Muscle layer of colon (tissue), 2 donors: ENCODE measurements around the gene NASP.

Experiments used
- H3K27ac ChIP-seq: one replicate; pipeline ENCODE4 v1.7.0; 2013; ENCODE audit warnings: low read depth, mild to moderate bottlenecking, low read length, moderate library complexity
- H3K27me3 ChIP-seq, 2 donors: one replicate each; pipeline ENCODE4 v1.7.0; 2013; ENCODE audit warnings: low read length in 2 of 2, mild to moderate bottlenecking in 2 of 2; ENCODE audit not compliant: insufficient read depth in 2 of 2, control insufficient read depth in 1 of 2
- H3K36me3 ChIP-seq: one replicate; pipeline ENCODE4 v1.7.0; 2013; ENCODE audit warnings: mild to moderate bottlenecking, low read length; ENCODE audit not compliant: insufficient read depth
- H3K4me1 ChIP-seq: one replicate; pipeline ENCODE4 v1.7.0; 2013; ENCODE audit warnings: mild to moderate bottlenecking, low read length; ENCODE audit not compliant: insufficient read depth
- H3K4me3 ChIP-seq, 2 donors: one replicate each; pipeline ENCODE4 v1.7.0; 2013; ENCODE audit warnings: low read length in 2 of 2, low read depth in 1 of 2, mild to moderate bottlenecking in 1 of 2, moderate library complexity in 1 of 2
- H3K9ac ChIP-seq: one replicate; pipeline ENCODE4 v1.7.0; 2013; ENCODE audit warnings: low read length
- H3K9me3 ChIP-seq: one replicate; pipeline ENCODE4 v1.7.0; 2013; ENCODE audit warnings: mild to moderate bottlenecking, low read length
- donor health status: abdominal sarcoma.
- donor health status: Adenocarcinoma of cecum.

The NASP gene

DNA sequence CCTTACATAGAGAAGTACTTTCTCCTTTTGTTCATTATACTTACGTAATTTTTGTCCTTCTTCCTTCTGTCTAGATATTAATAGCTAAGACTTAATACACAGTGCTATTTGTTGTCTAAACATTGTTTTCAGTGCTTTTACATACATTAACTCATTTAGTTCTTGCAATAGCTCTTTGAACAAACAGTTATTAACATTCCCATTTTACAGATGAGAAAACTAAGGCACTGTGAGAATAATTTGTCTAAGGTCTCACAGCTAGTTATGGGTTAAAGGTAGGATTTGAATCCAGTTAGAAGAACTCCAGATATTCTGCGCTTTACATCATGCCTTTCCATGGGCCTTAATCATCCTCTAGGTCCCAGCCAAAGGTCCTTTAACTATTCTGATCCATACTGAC, 20.4 kb downstream of the NASP start:
- H3K27me3 ChIP-seq: no peaks in the 10 kb centered on the region
- no peaks in the 10 kb centered on the region for H3K4me1 ChIP-seq
- H3K36me3 ChIP-seq: peaks cover 30% of the 10 kb centered on the region
- no peak overlapping the region for H3K4me3 ChIP-seq
- no peak overlapping the region for H3K9ac ChIP-seq
- H3K27ac ChIP-seq: no peak overlapping the region
- H3K9me3 ChIP-seq: no peaks in the 10 kb centered on the region

DNA sequence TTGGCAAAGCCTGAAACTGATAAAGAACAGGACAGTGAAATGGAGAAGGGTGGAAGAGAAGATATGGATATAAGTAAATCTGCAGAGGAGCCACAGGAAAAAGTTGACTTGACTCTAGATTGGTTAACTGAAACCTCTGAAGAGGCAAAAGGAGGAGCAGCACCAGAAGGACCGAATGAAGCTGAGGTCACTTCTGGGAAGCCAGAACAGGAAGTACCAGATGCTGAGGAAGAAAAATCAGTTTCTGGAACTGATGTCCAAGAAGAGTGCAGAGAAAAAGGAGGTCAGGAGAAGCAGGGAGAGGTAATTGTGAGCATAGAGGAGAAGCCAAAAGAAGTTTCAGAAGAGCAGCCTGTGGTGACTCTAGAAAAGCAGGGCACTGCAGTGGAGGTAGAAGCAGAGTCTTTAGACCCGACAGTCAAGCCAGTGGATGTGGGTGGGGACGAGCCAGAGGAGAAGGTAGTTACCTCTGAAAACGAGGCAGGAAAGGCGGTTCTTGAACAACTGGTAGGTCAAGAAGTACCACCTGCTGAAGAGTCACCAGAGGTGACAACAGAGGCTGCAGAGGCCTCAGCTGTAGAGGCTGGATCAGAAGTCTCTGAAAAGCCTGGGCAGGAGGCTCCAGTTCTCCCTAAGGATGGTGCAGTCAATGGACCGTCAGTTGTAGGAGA, 23.7 kb downstream of the NASP start:
- H3K9ac ChIP-seq: no peak overlapping the region
- no peaks in the 10 kb centered on the region for H3K27me3 ChIP-seq
- H3K36me3 ChIP-seq: peaks cover 35% of the 10 kb centered on the region
- H3K4me1 ChIP-seq: no peaks in the 10 kb centered on the region
- no peaks in the 10 kb centered on the region for H3K9me3 ChIP-seq
- H3K27ac ChIP-seq: no peak overlapping the region
- no peak overlapping the region for H3K4me3 ChIP-seq

DNA sequence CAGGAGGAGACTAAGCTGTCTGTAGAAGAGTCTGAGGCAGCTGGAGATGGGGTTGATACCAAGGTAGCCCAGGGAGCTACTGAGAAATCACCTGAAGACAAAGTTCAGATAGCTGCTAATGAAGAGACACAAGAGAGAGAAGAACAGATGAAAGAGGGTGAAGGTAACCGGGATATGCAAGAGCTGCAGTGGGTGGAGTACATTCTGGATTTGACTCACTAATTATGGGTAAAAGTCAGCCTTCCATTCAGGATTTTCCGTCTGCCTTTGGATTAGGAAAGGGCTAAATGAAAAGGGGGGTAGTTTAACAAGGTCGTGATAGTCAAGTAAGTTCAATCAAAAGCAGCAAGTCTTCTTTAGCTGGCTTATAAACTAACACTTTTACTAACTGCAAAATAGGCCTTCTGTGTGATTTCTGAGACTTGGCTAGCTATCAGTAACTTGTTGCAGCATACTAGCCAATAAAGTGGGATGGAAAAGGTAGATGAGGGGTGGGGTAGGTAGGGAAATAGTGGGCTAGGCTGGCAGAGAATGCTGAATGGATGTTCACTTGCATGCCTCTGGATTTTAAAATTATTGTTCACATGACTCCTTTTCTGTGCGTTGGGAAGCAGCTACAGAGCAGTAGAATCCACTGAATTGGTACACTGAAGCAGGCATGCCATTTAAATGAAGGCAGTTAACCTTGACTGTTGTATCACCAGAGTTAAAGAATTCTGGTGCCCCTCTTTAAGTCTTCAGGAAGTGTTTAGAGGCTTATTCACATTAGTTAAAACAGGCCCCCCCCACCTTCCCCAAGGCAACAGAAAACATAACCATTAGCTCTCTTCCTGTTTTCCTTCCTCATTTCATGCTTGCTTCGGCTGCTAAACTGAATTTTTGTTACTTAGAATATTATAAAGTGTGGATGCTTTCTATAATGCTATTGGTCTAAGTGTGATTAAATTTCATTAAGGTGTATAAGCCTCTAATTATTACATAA, 24.6 kb downstream of the NASP start:
- no peaks in the 10 kb centered on the region for H3K4me1 ChIP-seq
- H3K9me3 ChIP-seq: no peaks in the 10 kb centered on the region
- no peak overlapping the region for H3K4me3 ChIP-seq
- no peak overlapping the region for H3K27ac ChIP-seq
- no peak overlapping the region for H3K9ac ChIP-seq
- H3K27me3 ChIP-seq: no peaks in the 10 kb centered on the region
- peaks cover 41% of the 10 kb centered on the region for H3K36me3 ChIP-seq

DNA sequence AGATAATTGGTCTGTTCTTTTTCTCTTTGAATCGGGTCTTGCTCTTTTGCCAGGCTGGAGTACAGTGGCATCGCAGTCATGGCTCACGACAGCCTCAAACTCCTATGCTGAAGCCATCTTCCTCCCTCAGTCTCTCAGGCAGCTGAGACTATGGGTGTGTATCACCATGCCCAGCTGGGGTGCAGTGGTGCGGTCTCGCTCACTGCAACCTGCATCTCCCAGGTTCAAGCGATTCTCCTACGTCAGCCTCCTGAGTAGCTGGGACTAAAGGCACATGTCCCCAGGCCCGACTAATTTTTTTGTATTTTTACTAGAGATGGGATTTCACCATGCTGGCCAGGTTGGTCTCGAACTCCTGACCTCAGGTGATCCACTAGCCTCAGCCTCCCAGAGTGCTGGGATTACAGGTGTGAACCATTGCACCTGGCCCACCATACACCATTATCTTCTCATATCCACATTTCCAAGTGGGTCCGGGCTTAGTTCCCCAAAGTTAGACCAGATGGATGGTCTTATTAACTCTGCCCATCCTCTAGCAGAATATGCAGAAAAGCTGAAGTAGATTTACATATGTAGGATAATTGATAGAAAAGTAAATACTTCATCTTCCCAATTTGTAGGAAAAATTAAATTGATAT, 26.9 kb downstream of the NASP start:
- H3K4me3 ChIP-seq: no peak overlapping the region
- no peaks in the 10 kb centered on the region for H3K9me3 ChIP-seq
- H3K27me3 ChIP-seq: no peaks in the 10 kb centered on the region
- H3K36me3 ChIP-seq: peaks cover 47% of the 10 kb centered on the region
- H3K9ac ChIP-seq: no peak overlapping the region
- no peaks in the 10 kb centered on the region for H3K4me1 ChIP-seq
- no peak overlapping the region for H3K27ac ChIP-seq

DNA sequence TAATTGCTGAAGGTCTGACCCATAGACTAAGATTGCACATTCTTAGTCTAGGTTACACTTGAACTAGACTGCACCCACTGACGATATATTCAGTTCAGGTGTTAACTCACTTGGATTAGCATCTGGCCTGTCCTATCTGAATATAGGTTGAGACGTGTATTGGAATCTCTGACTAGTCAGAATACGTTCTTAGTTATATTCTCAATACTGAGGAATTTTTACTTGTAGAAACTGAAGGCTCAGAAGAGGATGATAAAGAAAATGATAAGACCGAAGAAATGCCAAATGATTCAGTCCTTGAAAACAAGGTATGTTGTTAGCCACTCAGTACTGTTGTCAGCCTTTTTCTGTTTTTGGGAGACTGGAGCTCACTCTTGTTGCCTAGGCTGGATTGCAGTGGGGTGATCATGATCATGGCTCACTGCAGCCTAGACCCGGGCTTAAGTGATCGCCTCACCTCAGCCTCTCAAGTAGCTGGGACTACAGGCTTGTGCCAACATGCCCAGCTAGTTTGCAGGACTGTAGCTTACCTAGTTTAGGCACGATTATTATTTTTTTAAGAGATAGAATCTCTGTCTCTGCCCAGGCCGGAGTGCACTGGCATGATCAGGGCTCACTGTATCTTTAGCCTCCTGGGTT, 29.2 kb downstream of the NASP start:
- Histone ChIP-seq H3K36me3 (peaks cover 62% of the 10 kb centered on the region), H3K9me3 (no peaks in the 10 kb centered on the region), H3K9ac (no peak overlapping the region), H3K27ac (no peak overlapping the region), H3K27me3 (no peaks in the 10 kb centered on the region), H3K4me1 (no peaks in the 10 kb centered on the region), H3K4me3 (no peak overlapping the region)

DNA sequence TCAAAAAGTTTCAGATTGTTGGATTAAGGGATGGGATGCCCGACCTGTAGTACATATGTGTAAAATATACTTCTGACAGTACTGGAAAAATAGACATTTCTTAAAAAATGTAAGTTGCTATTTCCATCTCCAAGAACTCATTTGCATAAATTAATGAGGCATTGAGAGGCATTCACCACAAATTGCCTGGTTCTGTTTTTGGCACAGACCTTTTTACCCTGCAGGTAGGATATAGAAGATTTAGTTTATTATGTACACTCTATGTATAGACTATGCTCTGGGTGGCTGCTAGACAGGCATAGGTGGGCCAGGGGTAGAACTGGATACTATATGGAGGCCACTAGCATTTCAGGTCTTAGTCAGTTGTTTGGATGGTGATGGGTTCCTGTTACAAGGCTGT, 32.0 kb downstream of the NASP start:
- H3K9ac ChIP-seq: no peak overlapping the region
- peaks cover 55% of the 10 kb centered on the region for H3K36me3 ChIP-seq
- no peak overlapping the region for H3K27ac ChIP-seq
- H3K9me3 ChIP-seq: no peaks in the 10 kb centered on the region
- peaks cover 3% of the 10 kb centered on the region for H3K4me1 ChIP-seq
- no peak overlapping the region for H3K4me3 ChIP-seq
- no peaks in the 10 kb centered on the region for H3K27me3 ChIP-seq

DNA sequence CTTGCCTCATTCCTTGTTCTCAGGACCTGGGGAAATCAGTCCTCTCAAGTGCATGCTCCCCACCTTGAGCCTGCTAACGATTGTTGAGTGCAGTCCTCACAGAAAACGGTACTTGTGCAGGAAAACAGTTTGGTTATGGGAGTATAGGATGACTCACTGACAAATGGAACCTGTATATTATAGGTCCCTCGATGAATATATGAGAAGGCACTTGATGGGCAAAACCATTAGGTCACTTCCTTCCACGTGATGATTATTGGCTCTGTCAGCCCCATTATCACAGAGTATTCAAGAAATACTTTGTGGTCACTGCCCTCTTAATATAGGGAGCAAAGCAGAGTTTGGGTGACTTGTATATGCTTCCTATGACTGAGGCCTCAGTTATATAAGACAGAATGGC, 33.8 kb downstream of the NASP start:
- H3K9me3 ChIP-seq: no peaks in the 10 kb centered on the region
- no peaks in the 10 kb centered on the region for H3K27me3 ChIP-seq
- H3K27ac ChIP-seq: no peak overlapping the region
- H3K4me1 ChIP-seq: peaks cover 13% of the 10 kb centered on the region
- H3K9ac ChIP-seq: no peak overlapping the region
- H3K4me3 ChIP-seq: no peak overlapping the region
- peaks cover 55% of the 10 kb centered on the region for H3K36me3 ChIP-seq

DNA sequence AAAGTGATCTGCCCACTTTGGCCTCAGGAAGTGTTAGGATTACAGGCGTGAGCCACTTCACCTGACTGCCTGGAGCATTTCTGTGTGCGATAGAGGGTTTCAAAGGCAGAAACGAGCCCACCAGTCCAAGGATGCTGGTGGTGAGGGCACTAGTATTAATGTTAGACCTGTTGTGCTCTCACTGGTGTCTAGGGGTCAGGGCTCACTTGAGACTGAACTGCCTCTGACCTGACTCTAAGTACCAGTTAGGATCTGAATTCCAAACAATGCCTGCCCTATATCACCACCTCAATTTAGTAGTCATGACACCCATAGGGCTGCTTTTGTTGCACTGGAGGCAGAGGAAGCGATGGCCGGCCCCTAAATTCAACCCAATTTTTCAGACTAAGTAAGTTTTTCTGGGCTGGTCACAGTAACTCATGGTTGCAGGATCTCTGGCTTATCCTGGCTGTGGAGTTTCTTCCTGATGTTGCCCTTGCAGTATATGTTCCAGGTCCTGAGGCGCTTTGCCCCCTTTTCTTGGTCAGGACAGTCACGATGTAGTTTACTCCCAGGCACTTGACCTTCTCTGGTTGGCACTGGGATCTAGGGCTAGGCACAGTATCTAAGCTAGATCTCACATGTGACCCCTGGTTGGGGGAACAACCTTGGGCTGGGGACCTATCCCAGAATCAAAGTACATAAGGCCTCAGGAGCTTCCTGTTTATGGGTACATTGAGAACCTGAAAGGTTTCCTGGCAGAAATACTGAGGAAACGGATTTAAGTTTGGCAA, 35.5 kb downstream of the NASP start:
- H3K9ac ChIP-seq: no peak overlapping the region
- no peak overlapping the region for H3K27ac ChIP-seq
- H3K4me1 ChIP-seq: peaks cover 13% of the 10 kb centered on the region
- peaks cover 41% of the 10 kb centered on the region for H3K36me3 ChIP-seq
- H3K27me3 ChIP-seq: no peaks in the 10 kb centered on the region
- H3K9me3 ChIP-seq: no peaks in the 10 kb centered on the region
- no peak overlapping the region for H3K4me3 ChIP-seq

DNA sequence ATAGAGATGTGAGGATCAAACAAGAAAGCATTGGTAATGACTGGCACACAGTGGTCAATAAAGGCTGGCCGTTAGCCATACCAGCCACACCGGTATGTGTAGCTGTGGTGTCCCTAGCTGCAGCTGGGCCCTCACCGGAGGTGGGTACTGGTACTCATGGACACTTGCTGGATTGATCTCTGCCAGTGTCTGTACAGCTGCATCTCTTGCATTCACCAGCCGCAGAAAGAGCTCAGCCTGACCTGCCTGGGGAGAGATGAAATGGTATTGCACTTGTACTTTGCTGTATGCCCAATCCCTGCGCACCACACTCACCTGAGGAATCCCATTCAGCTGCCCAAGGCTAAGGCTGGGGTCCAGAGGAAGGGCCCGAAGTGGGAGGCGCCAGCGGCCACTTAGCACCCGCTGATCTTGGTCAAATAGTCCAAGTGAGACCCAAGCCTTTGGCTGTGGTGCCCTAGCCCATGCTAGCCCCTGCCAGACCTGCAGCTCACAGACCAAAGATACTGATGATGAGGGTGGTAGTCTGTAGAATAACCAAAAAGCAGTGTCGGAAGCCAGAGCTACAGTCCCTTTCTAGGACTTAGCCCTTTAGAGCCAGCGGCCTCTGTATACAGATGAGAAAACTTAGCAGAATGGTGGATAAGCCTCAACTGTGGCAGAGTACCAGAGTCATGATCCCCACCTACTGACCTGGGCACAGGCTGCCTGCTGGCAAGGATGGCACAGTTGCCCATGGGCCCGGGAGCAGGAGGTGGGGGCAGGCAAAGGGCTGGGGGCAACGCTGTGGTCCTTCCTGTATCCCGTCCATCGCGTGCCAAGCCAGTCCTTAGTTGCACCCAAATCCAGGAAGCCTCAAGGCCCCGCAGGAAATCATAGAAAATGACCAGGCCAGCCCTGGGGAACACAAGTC, 37.0 kb downstream of the NASP start:
- Histone ChIP-seq H3K9me3 (no peaks in the 10 kb centered on the region), H3K4me3 (no peak overlapping the region), H3K9ac (no peak overlapping the region), H3K4me1 (peaks cover 13% of the 10 kb centered on the region), H3K27me3 (no peaks in the 10 kb centered on the region), H3K36me3 (peaks cover 28% of the 10 kb centered on the region), H3K27ac (no peak overlapping the region)

DNA sequence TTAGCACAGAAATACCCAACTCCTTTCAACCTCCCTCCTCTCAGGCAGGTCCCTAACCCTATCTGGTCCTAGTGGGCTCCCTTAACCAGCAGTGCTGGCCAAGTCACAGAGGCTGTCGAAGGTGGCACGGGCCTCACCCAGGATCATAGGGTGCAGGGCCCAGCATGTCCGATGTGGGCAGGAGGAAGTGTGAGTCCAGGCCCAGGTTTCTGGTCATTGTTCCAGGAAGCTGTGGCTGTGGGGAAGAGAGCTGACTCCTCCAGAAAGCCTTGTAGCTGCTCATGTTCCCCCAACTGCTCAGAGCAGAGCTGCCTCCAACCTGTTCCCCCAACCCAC, 37.6 kb downstream of the NASP start:
- Histone ChIP-seq H3K9me3 (no peaks in the 10 kb centered on the region), H3K27me3 (no peaks in the 10 kb centered on the region), H3K4me3 (no peak overlapping the region), H3K9ac (no peak overlapping the region), H3K36me3 (peaks cover 22% of the 10 kb centered on the region), H3K4me1 (peaks cover 13% of the 10 kb centered on the region), H3K27ac (no peak overlapping the region)
